Endothelial cell of umbilical vein (primary cell): ENCODE results near the gene SLC6A2.

Source experiments
- CTCF ChIP-seq, 2 donors: IDR thresholded peaks; 1 replicate in 1 of 2; 2 replicates in 1 of 2; pipeline ENCODE4 v1.5.1; 2011; ENCODE audit warnings: low read length in 2 of 2, mild to moderate bottlenecking in 2 of 2, moderate library complexity in 2 of 2, control low read depth in 1 of 2, inconsistent platforms in 1 of 2, low read depth in 1 of 2; ENCODE audit not compliant: insufficient read depth in 1 of 2; ENCODE audit errors: extremely low read depth in 1 of 2
- EZH2 ChIP-seq: IDR thresholded peaks from 2 replicates; pipeline ENCODE4 v1.6.1; 2012; ENCODE audit warnings: borderline replicate concordance, low read depth, mild to moderate bottlenecking, moderate library complexity, low read length, inconsistent platforms; ENCODE audit not compliant: severe bottlenecking
- MAX ChIP-seq: IDR thresholded peaks from 2 replicates; pipeline ENCODE4 v1.6.1; 2011; ENCODE audit not compliant: insufficient read depth, insufficient read length
- MYC ChIP-seq: IDR thresholded peaks from one replicate; pipeline ENCODE4 v1.6.1; 2011; ENCODE audit warnings: mild to moderate bottlenecking, low read depth, low read length
- POLR2A ChIP-seq: IDR thresholded peaks from 2 replicates; pipeline ENCODE4 v1.6.1; 2012; ENCODE audit warnings: low read depth, mild to moderate bottlenecking, control low read depth, low read length
- POLR2AphosphoS5 ChIP-seq: IDR thresholded peaks from 2 replicates; pipeline ENCODE4 v1.6.1; 2012; ENCODE audit warnings: low read depth, mild to moderate bottlenecking, control low read depth, low read length, moderate library complexity; ENCODE audit not compliant: insufficient read depth

- TF ChIP-seq MAX (no peak), CTCF (IDR thresholded peaks at IDR 0.05; ENCODE audit: extremely low read depth in 1 of 2, insufficient read depth in 1 of 2, low read depth in 1 of 2, low read length in 2 of 2) (no peak), EZH2 (no peak), POLR2A (no peak), MYC (no peak), POLR2AphosphoS5 (no peak)
Measured at GRCh38 chr16:55663225-55663624, 7.4 kb downstream of the SLC6A2 start.
